Endothelial cell of umbilical vein (primary cell): ENCODE results near the gene MS4A8. TPM values are rescaled to one million over a fixed set of nuclear protein-coding genes. Genes with fewer than 3 reads are reported as not detected.

Experiments
- BruUV-seq: library from RNA; stranded (reverse); fragments of 400-500 nt; replicated peaks from 2 replicates; lab custom pipeline; 2021; lab: Mats Ljungman, UMichigan
- CTCF ChIA-PET: fragments of 300-600, 350-600 bp; sonication (Branson Sonifier 250); formaldehyde crosslinking; loops from one replicate; lab custom pipeline; 2021; ENCODE audit warnings: antibody characterized with exemption, inconsistent platforms; lab: Charles Lee
- POLR2A ChIA-PET: fragments of 300-600, 350-600 bp; sonication (Branson Sonifier 250); formaldehyde crosslinking; loops from one replicate; lab custom pipeline; 2021; ENCODE audit warnings: antibody characterized with exemption, inconsistent platforms; lab: Charles Lee
- DNase-seq: peaks from one replicate; pipeline ENCODE4 v3.0.0-alpha.2; 2011; ENCODE audit warnings: low read depth, low spot score
- FAIRE-seq: peaks from 2 replicates; lab custom pipeline; 2011; peaks lifted over from hg19 to GRCh38; lab: Jason Lieb, UNC
- H2AFZ ChIP-seq: 2 replicates; pipeline ENCODE4 v1.6.0; 2012; ENCODE audit warnings: low read depth, low read length, control low read depth, inconsistent platforms
- H3K27ac ChIP-seq: 2 replicates; pipeline ENCODE4 v1.5.1; 2011; ENCODE audit warnings: low read depth, mild to moderate bottlenecking, control low read depth, low read length, moderate library complexity; ENCODE audit not compliant: insufficient read depth
- H3K27me3 ChIP-seq, 2 experiments: 2 replicates each; pipeline versions ENCODE4 v1.6.0 to v1.6.1; 2011; ENCODE audit warnings: low read length in 2 of 2, mixed read lengths in 1 of 2; ENCODE audit not compliant: control insufficient read depth in 2 of 2, insufficient read depth in 2 of 2
- H3K36me3 ChIP-seq, 2 experiments: 2 replicates in 1 of 2; 3 replicates in 1 of 2; pipeline ENCODE4 v1.5.1; 2011; ENCODE audit warnings: low read length in 2 of 2, mild to moderate bottlenecking in 1 of 2, moderate library complexity in 1 of 2; ENCODE audit not compliant: control insufficient read depth in 2 of 2, insufficient read depth in 2 of 2; ENCODE audit errors: extremely low read depth in 1 of 2
- H3K4me1 ChIP-seq: 3 replicates; pipeline ENCODE4 v1.5.1; 2011; ENCODE audit warnings: mild to moderate bottlenecking, low read length; ENCODE audit not compliant: control insufficient read depth, insufficient read depth; ENCODE audit errors: extremely low read depth
- H3K4me2 ChIP-seq: 2 replicates; pipeline ENCODE4 v1.6.1; 2011; ENCODE audit warnings: low read length, control low read depth, mixed read lengths; ENCODE audit not compliant: insufficient read depth
- H3K4me3 ChIP-seq, 3 experiments: fragments of 200-600 bp in 1 of 3; sonication (generic), shearing (Covaris generic) in 1 of 3; replicated peaks in 1 of 3; 2 replicates each; pipeline ENCODE4 v1.5.1; 2011 to 2016; ENCODE audit warnings: control low read depth in 3 of 3, low read length in 3 of 3, mild to moderate bottlenecking in 2 of 3, inconsistent platforms in 1 of 3, low read depth in 1 of 3, moderate library complexity in 1 of 3; ENCODE audit not compliant: insufficient read depth in 1 of 3
- H3K79me2 ChIP-seq: 2 replicates; pipeline ENCODE4 v1.6.0; 2012; ENCODE audit warnings: low read length, inconsistent platforms; ENCODE audit not compliant: control insufficient read depth, insufficient read depth
- H3K9ac ChIP-seq: replicated peaks from 2 replicates; pipeline ENCODE3; 2011; ENCODE audit warnings: low read length, control low read depth; ENCODE audit not compliant: insufficient read depth; ENCODE audit errors: extremely low read depth
- H3K9me1 ChIP-seq: replicated peaks from 3 replicates; pipeline ENCODE4 v1.6.0; 2011; ENCODE audit warnings: mild to moderate bottlenecking, low read length; ENCODE audit not compliant: control insufficient read depth, insufficient read depth; ENCODE audit errors: extremely low read depth
- H3K9me3 ChIP-seq: replicated peaks from 2 replicates; pipeline ENCODE4 v1.5.1; 2012; ENCODE audit warnings: low read length, inconsistent platforms; ENCODE audit not compliant: control insufficient read depth, insufficient read depth
- H4K20me1 ChIP-seq: replicated peaks from 2 replicates; pipeline ENCODE3; 2011; ENCODE audit warnings: mild to moderate bottlenecking, low read length; ENCODE audit not compliant: control insufficient read depth, insufficient read depth; ENCODE audit errors: extremely low read depth
- EZH2 ChIP-seq: IDR thresholded peaks from 2 replicates; pipeline ENCODE4 v1.6.1; 2012; ENCODE audit warnings: borderline replicate concordance, low read depth, mild to moderate bottlenecking, moderate library complexity, low read length, inconsistent platforms; ENCODE audit not compliant: severe bottlenecking
- FOS ChIP-seq: IDR thresholded peaks from 2 replicates; pipeline ENCODE4 v1.6.1; 2011; ENCODE audit warnings: mild to moderate bottlenecking, low read length, moderate library complexity, borderline replicate concordance; ENCODE audit not compliant: insufficient read depth
- GATA2 ChIP-seq: IDR thresholded peaks from 2 replicates; pipeline ENCODE4 v1.7.0; 2011; ENCODE audit warnings: low read depth, mild to moderate bottlenecking, moderate library complexity, mixed read lengths, low read length; ENCODE audit not compliant: insufficient read length, insufficient read depth
- JUN ChIP-seq: IDR thresholded peaks from 2 replicates; pipeline ENCODE4 v1.6.1; 2011; ENCODE audit warnings: borderline replicate concordance, low read depth; ENCODE audit not compliant: insufficient read length, insufficient read depth
- MAX ChIP-seq: IDR thresholded peaks from 2 replicates; pipeline ENCODE4 v1.6.1; 2011; ENCODE audit not compliant: insufficient read depth, insufficient read length
- MYC ChIP-seq: IDR thresholded peaks from one replicate; pipeline ENCODE4 v1.6.1; 2011; ENCODE audit warnings: mild to moderate bottlenecking, low read depth, low read length
- POLR2A ChIP-seq: IDR thresholded peaks from 2 replicates; pipeline ENCODE4 v1.6.1; 2012; ENCODE audit warnings: low read depth, mild to moderate bottlenecking, control low read depth, low read length
- POLR2AphosphoS5 ChIP-seq: IDR thresholded peaks from 2 replicates; pipeline ENCODE4 v1.6.1; 2012; ENCODE audit warnings: low read depth, mild to moderate bottlenecking, control low read depth, low read length, moderate library complexity; ENCODE audit not compliant: insufficient read depth
- dilution Hi-C: fragments of 300-500 bp; cut with MboI; formaldehyde crosslinking; loops from one replicate; pipeline ENCODE4 v1.15.0; 2019; ENCODE audit warnings: low sequenced_read_pairs; ENCODE audit not compliant: extremely low pct_ligation_motif_present
- intact Hi-C: fragments of 100-400 bp; cut with micrococcal nuclease; formaldehyde crosslinking; loops from one replicate; pipeline ENCODE4 v1.10.0; 2022
- polyA plus RNA-seq, 4 experiments: library from polyadenylated mRNA; depleted of rRNA in 3 of 4; stranded (reverse) in 3 of 4; unstranded in 1 of 4; fragments of >200 nt; gene quantifications; 2 replicates each; pipeline versions ENCODE4 v1.2.1 to v1.2.3, GENCODE V29; 2011 to 2012; ENCODE audit warnings: missing spikeins in 1 of 4
- total RNA-seq: library from RNA; stranded (reverse); gene quantifications from 2 replicates; pipeline ENCODE4 v1.2.3, GENCODE V29; 2021
- TF ChIP-seq, protein P1 (sequence below), 2 donors: IDR thresholded peaks; 1 replicate in 1 of 2; 2 replicates in 1 of 2; pipeline ENCODE4 v1.5.1; 2011; ENCODE audit warnings: low read length in 2 of 2, mild to moderate bottlenecking in 2 of 2, moderate library complexity in 2 of 2, control low read depth in 1 of 2, inconsistent platforms in 1 of 2, low read depth in 1 of 2; ENCODE audit not compliant: insufficient read depth in 1 of 2; ENCODE audit errors: extremely low read depth in 1 of 2

MS4A8 gene
- total and polyA plus RNA-seq, 2 donors (not counting 3 experiments of a cell fraction or from before 2014, with no cell fraction given) = not detected

DNA sequence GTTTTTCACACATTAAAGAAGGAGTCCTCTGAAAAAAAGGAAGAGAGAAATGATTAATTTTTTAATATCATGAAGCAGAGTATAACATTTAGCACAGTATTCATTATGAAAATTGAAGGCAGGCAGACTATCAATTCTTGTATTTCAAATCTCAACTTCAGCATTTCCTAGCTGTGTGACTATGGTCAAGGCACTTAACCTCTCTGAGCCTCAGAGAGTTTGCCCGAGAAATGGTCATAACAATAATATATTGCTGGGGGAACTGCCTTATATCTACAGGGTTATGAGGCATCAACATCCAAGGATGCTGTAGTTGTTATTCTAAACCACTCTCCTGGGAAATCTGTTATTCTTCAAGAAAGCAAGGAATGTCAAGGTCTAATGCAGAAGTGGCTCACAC is 26.2 kb downstream of the MS4A8 start:
- Histone ChIP-seq H4K20me1 (no peaks in the 10 kb centered on the region), H3K4me2 (no peak overlapping the region), H3K9me3 (no peaks in the 10 kb centered on the region), H3K79me2 (no peaks in the 10 kb centered on the region), H2AFZ (no peak overlapping the region), H3K36me3 (no peaks in the 10 kb centered on the region), H3K9ac (no peak overlapping the region), H3K4me3 (no peak overlapping the region), H3K27me3 (peaks cover 0 to 4% of the 10 kb centered on the region in 2 experiments), H3K27ac (no peak overlapping the region), H3K4me1 (no peaks in the 10 kb centered on the region), H3K9me1 (no peaks in the 10 kb centered on the region)
- TF ChIP-seq FOS = no peak
- no peak for TF ChIP-seq MAX
- TF ChIP-seq POLR2A = no peak
- no peak for TF ChIP-seq MYC
- no peak for TF ChIP-seq GATA2
- TF ChIP-seq JUN = no peak
- TF ChIP-seq, protein P1, sequence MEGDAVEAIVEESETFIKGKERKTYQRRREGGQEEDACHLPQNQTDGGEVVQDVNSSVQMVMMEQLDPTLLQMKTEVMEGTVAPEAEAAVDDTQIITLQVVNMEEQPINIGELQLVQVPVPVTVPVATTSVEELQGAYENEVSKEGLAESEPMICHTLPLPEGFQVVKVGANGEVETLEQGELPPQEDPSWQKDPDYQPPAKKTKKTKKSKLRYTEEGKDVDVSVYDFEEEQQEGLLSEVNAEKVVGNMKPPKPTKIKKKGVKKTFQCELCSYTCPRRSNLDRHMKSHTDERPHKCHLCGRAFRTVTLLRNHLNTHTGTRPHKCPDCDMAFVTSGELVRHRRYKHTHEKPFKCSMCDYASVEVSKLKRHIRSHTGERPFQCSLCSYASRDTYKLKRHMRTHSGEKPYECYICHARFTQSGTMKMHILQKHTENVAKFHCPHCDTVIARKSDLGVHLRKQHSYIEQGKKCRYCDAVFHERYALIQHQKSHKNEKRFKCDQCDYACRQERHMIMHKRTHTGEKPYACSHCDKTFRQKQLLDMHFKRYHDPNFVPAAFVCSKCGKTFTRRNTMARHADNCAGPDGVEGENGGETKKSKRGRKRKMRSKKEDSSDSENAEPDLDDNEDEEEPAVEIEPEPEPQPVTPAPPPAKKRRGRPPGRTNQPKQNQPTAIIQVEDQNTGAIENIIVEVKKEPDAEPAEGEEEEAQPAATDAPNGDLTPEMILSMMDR (IDR thresholded peaks at IDR 0.05; ENCODE audit: extremely low read depth in 1 of 2, insufficient read depth in 1 of 2, low read depth in 1 of 2, low read length in 2 of 2) = no peak
- TF ChIP-seq POLR2AphosphoS5 = no peak
- TF ChIP-seq EZH2 = no peak
- POLR2A ChIA-PET = no interaction called here
- no TSS peak for BruUV-seq
- intact Hi-C loops (no loop called here), dilution Hi-C loops (no loop called here)
- no peak for FAIRE-seq
- DNase-seq = no peak
- CTCF ChIA-PET = no interaction called here
